Peyer's patch (tissue), 4 donors: ENCODE measurements around the gene TSGA10IP.

Experiments used
- CTCF ChIP-seq, 6 experiments: fragments of 450-650 bp in 4 of 6; fragments of 200-600 bp in 2 of 6; sonication (generic) in 1 of 6; IDR thresholded peaks; one replicate each; pipeline ENCODE4 v1.5.1; 2017 to 2019; ENCODE audit warnings: antibody characterized with exemption in 6 of 6, mild to moderate bottlenecking in 3 of 6, moderate library complexity in 1 of 6
- POLR2A ChIP-seq, 2 donors: fragments of 450-650 bp; IDR thresholded peaks; one replicate each; pipeline ENCODE4 v1.5.1; 2017; ENCODE audit warnings: antibody characterized with exemption in 2 of 2, mild to moderate bottlenecking in 2 of 2, moderate library complexity in 2 of 2

- TF ChIP-seq POLR2A (IDR thresholded peaks at IDR 0.05) (no peak), CTCF (IDR thresholded peaks at IDR 0.05) (no peak)
Measured at GRCh38 chr11:65920372-65920802, 24.9 kb upstream of the TSGA10IP start.
